ENCODE measurements around the gene FAM111A.
"Not testable (repeated sequence)": the region's sequence is repeated elsewhere in the genome, so short reads cannot be mapped to it uniquely, and the experiment has no call there.

FAM111A gene, protein sequence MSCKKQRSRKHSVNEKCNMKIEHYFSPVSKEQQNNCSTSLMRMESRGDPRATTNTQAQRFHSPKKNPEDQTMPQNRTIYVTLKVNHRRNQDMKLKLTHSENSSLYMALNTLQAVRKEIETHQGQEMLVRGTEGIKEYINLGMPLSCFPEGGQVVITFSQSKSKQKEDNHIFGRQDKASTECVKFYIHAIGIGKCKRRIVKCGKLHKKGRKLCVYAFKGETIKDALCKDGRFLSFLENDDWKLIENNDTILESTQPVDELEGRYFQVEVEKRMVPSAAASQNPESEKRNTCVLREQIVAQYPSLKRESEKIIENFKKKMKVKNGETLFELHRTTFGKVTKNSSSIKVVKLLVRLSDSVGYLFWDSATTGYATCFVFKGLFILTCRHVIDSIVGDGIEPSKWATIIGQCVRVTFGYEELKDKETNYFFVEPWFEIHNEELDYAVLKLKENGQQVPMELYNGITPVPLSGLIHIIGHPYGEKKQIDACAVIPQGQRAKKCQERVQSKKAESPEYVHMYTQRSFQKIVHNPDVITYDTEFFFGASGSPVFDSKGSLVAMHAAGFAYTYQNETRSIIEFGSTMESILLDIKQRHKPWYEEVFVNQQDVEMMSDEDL

DNA sequence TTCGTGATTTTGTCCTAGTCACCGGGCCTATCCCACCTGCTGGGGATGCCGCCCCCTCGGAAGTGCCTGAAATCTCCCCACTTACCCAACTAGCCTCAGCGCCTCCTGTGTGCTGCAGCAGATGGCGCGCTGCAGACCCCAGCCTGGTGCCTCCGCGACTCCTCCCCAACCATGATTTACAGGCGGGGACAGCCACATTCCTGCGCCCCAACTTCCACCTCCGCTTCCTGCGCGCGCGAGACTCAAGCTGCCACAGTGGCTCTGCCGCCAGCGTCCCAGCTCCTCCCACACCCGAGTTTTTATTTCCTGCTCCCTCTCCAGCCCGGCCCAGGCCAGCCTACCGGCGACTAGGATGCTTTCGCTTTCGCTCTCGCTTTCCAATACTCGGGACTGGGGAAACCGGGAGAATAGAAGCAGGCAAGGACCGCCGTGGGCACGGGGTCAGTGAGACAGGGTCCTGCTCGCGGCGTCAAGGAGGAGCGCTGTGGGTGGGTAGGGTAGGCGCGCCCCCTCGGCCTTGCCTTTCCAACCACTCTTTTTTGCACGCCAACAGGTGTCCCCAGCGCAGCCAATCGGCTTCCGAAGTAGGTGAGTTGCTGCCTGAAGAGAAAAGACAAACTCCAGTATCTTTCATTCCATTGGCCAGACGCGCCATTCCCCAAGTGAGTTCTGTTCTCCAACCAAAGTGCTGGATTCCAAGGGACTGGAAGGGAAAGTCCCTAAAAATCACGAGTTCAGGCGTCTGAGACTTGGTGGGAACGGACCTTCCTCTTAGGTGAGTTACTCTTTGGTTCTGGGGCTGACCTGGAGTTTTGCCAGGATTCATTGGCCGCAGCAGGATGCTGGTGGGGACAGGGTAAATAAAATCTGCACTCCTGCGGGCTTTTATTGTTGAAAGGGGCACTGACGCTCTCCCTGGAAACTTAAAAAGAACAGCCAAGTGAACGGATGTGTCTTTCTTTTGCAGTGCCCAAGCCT, at the start of gene FAM111A:
TSS of gene FAM111A (plus strand) at position 327 of the 978 bp plus-strand sequence. CDS start 6,017 bp downstream, outside the sequence.
- peak; percentile 80 to 82 for DNase-seq

DNA sequence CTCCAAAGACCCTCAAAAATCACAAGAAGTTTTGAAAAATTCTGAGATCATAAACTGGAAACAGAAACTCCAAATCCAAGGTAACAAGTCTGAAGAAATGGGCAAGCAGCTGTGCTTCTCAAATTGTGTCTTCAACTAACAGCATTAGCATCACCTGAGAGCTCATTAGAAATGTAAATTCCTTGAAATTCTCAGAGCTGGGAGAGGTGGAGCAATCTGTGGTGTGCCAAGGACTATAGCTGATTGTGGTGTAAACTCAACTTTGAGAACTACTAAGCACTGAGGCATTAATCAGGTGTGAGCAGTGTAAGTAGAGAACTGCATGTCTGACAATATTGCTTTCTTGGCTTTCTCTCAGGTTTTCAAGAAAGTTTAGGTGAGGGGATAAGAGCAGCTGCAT, 49.1 kb upstream of the FAM111A start:
- DNase-seq, result not testable (repeated sequence)

DNA sequence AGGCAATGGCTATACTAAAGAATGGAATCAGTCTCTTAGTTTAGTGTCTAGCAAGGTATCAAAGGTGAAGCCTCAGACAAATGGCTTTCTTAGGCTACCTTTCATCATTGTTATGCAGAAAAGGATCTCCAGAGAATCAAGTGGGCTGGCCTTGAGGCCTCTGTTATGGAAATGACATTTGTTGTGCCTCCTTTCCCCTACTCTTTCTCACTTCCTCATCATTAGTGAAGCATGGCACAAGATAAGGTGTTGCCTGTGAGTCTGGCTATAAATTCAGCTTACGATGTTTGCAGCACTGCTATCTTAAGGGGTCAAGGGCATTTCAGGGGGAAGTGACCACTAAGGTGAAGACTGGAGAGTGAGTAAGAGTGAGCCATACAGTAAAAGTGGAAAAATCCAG, 47.4 kb upstream of the FAM111A start:
- DNase-seq, result not testable (repeated sequence)

DNA sequence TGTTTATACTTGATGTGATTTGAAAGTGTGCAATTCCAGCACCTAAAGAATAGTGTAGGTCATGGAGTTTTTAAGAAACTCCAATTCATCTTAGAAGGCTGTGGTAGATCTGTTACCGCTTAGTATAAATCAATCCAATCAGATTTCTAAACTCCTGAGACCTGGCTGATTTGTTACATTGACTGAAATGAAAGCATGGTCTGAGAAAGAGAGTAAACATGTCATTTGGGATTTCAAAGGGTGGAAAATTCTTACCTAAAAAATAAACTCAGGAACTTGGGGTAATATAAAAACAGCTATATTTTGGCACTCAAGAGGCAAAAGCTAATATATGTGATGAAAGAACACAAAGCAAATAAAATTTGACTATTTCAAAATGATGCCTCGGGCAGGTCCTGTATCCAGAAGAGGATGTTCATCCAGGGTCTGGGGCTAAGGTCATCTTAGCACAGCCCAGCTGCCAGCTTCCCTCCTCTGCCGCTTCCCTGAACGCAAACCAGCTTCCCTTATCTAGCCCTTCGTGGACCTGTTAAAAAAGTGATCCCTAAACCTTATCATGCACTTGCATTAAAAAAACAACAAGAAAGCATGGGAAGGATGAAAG, 46.6 kb upstream of the FAM111A start:
- DNase-seq, result not testable (repeated sequence)

DNA sequence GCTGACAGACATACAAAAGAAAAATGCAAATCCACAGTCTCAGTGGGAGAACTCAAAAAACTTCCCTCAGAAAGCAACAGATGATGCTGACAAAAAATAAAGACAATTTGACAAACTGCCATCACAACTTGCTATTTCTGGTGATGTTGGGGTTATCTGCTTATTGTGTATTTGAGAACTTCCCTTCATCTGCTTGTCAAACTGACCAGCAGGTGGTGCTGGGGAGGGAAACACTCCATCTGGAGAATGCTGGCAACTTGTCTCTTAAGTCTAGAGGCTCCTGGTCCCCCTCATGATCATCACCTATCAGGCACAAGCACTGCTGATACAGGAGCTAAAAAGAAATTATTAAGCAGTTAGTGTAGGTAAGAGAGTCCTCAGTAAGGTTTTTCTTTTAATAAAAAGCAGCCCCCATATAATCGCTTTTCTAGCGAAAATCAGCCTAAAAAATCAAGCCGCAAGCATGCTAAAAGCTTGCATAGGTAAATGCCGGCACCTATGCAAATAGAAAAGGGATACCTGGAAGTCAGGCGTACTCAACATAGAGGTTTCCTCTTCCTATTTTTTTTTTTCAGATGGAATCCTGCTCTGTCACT, 45.4 kb upstream of the FAM111A start:
- peak; percentile 65 to 68 for DNase-seq

DNA sequence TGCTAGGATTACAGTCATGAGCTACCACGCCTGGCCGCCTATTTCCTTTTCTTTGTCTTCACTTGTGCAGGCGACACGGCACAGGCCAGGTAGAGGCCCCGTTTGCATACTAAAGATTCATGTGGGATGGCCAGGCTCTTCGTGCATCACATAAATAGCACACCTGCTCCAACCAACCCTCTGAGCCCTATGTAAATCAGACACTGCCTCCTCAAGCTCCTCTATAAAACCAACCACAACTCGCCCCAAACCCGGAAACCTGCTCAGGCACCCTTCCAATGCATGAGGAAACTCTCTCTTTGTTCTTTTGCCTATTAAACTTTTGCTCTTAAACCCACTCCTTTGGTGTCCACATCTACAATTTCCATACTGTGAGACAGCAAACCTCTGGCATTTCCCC, 44.7 kb upstream of the FAM111A start:
- not testable (repeated sequence) for DNase-seq

DNA sequence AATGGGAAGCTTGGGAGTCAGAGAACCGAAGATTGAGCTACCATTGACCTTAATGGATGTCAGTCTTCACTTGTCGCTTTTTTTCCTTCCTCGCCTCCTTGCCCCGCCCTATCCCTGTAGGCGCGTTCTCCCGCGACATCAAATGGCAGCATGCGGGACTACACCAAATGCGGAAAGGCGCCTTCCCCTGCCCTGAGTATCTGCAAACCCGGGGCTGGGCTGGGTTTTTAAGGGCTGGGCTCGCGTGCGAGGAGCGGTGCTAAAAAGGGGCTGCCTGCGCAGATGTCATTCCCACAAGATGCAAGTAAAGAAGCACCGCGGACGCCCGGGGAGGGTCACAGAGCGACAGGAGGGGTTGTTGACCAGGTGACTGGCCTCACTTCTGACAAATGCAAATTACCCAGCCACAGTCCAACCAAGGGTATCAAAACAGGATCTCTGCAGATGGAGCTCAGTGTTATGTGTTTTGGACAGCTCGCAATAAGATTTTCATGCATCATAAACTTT, 40.3 kb upstream of the FAM111A start:
- DNase-seq, result peak; percentile 44 to 46

DNA sequence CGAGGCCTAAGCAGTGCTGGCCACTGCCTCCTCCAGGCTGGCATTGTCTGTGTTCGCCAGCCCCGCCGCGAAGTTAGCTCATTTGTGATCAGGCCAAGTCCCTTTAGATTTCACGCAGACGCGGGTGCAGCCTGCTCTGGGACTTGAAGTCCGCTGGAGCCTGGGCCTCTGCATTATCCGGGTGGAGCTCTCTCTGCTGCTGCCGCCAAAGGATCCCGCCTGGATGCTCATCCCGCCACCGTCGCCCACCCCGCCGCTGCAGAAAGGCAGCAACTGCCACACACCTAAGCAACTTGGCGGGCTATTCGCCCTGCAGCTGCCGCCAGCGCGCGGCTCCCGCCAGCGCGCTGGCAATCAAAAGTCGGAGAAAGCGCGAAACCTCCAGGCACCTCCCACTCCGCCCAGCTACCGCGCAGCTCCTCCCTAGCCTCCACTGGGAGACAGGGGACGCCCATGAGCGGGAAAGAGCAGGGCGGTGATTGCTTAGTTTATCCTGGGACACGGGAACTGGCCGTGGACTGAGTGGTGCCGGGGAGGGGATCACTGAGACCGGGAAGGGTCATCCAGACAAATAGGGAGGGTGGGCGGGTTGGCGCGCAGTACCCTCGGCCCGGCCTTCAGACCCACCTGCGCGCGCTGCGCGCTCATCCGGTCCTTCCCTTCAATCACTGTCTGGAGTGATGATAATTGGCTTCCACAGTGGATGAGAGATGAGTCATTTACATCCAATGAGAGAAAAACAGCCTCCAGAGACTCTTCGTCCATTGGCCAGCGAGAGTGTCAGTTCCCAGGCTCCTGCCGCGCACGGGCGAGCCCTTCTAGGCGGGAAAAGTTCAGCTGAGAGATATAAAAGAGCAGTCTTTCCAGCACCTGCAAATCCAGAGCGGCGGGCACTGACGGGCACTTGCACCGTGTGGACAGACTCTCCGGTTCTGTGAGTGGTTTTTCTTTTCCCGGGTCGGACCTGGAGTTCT, 36.0 kb upstream of the FAM111A start, which contains the start of gene FAM111B:
TSS of gene FAM111B (plus strand) at position 875 of the 974 bp plus-strand sequence. CDS start 2,389 bp downstream, outside the sequence.
- DNase-seq, result peak; percentile 42 to 46

DNA sequence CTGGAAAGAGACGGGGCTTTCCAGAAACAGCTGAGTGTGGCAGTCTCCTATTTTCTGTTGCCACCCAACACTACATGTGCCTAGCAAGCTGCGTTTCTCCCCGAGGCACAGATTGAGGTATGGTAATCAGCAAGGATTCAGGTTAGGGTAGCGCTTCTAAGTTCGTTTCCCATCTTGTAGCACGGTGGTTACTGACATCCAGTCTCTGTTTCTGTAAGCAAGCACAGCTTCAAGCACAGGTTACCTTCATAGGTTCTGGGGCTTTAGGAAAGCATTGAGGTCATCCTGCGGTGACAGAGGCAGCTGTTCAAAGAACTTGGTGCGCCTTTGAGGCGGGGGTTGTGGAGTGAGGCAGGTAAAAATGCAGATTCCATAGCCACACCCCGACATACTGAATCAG, 34.9 kb upstream of the FAM111A start:
- not testable (repeated sequence) for DNase-seq

DNA sequence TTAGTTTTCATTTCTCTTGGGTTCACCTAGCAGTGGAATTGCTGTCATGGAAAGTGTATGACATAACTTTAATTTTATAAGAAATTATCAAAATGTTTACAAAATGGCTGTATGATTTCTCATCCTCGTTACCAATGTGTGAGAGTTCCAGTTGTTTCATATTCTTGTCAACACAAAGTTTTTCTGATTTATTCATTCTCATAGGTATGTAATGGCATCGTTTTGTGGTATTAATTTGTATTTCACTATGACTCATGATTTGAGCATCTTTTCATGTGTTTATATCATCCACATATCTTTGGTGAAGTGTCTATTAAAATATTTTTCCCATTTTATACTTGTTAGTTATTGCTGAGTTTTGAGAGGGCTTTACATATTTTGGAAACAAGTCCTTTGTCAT, 30.2 kb upstream of the FAM111A start:
- DNase-seq, result no peak

DNA sequence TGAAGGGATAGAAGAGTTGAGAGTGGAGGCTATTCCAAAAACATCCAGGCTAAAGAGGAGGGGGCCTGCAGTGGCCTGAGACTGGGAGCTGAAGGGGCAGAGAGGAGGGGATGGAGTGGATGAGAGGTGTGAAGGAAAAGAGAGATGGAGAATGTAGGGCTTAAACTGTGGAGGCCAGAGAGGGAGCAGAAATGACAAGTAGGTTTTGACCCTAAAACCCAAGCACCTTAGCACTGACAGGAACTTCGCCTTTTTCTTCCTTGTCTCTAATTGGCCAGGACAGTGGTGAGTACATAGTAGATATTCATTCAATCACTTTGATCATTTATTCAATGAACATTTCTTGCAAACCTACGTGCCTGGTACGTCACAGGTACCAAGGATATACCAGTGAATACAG, 28.3 kb upstream of the FAM111A start:
- DNase-seq, result no peak

DNA sequence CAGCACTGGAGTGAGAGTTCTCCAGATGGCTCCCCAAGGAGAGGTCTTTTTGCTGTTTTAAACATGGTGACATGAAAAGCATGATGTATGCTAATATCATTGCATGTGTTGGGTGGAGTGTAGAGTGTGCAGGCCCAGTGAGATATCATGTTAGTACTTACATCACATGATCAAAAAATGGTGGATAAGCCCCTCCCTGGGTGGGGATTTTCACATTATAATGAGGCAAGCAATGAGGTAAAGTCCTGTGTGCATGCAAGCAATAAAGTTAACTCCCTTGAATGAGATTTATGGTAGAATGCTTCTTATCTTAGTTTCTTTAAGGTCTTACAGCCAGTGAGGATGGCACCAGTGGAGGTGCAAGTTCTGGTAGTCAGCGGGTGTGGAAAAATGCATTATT, 27.1 kb upstream of the FAM111A start:
- DNase-seq, result no peak

DNA sequence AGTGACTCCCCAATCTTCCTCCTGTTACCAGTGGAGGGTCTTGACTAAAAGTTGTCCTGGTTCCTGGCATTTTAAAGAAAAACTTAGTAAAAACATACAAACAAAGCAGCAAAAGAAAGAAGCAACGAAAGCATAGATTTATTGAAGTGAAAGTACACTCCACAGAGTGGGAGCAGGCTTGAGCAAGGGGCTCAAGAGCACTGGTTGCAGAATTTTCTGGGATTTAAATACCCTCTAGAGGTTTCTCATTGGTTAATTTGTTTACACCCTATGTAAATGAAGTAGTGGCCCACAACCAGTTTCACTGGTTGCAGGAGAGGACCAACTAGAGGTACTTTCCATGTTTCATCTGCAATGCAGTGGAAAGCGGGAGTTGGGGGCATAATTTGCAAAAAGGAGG, 24.9 kb upstream of the FAM111A start:
- no peak for DNase-seq

DNA sequence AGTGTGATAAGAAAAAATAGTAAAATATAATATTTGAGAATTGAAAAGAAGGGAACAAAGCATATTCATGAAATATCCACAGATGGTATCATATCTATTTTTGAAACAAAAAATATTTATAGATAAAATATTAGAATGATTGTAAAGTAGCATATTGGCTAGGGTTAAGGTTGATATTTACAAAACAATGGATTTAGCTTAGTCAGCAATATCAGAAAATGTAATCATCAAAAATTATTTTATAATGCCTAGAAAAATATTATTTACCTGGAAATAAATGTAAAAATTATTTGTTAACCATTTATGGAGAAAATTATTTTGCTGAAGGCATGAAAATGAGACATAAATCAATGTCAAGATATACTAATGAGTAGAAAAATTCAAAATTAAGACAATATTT, 22.8 kb upstream of the FAM111A start:
- DNase-seq, result no peak

DNA sequence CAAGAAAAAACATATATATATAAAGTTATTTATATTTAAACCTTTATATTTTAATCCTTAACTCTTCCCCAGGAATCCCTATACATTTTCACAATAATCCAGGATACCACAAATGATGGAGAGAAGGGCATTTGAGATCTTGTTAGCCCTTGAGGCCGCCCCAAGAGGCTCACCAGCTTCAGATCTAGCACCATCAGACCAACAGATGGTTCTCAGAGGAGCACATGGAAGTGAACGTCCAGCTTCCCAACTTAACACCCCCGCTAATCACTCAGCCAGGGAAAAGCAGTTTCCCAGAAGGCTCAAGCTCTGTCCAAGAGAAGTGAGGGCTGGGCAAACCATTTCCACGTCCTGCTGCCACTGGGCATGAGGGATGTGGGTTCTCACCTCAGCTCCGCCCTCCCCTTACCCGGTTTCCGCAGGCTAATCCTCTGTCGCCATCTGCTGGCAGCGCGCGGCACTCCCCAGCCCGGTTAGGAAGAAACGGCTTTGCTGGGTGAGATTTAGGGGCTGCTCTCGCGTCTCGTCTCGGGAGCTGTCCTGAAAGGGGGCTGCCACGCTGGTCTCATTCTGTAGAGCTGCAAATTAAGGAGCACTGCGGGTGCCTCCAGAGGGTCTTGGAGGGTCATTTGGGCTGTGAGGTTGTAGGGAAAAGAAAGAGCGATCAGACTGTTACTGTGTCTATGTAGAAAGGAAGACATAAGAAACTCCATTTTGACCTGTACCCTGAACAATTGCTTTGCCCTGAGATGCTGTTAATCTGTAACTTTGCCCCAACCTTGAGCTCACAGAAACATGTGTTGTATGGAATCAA, 6.8 kb upstream of the FAM111A start:
- DNase-seq, result peak; percentile 85 to 89

DNA sequence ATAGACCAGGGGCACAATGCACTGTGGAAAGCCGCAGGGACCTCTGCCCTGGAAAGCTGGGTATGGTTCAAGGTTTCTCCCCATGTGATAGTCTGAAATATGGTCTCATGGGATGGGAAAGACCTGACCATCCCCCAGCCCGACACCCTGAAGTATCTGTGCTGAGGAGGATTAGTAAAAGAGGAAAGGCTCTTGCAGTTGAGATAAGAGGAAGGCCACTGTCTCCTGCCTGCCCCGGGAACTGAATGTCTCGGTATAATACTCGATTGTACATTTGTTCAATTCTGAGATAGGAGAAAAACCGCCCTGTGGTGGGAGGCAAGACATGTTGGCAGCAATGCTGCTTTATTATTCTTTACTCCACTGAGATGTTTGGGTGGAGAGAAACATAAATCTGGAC, 6.1 kb upstream of the FAM111A start:
- not testable (repeated sequence) for DNase-seq

DNA sequence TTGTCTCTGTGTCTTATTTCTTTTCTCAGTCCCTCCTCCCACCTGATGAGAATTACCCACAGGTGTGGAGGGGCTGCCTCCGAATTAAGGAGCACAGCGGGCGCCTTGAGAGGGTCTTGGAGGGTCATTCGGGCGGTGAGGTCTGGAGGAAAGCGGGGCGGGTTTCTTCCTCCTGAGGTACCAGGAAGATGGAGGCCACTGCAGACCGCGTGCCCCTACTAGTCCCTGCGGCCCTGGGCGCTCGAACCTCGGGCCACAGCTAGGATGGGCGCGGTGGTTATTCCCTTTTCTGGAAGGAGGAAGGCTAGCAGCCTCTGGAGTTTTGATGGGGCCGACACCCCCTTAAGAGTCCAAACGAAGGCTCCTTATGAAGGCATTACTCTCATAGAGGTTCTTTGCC, 5.5 kb upstream of the FAM111A start:
- DNase-seq, result no peak

DNA sequence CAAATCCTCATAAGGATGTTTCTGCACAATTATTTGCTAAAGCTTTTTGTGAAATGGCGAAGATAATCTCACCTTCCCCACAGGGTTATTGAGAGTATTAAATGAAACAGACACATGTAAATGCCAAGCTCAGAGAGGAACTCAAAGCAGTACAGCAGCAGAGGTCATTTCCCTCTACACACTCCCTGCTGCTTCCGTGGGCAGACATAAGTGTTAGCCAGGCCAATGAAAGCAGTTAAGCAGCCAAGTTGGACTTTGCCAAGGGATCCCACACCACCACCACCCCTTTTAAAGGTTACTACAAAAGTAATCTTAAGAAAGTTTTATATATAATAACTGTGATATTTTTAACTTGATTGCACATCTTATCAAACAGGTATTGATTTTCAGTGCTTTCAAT, 4.0 kb upstream of the FAM111A start:
- no peak for DNase-seq

DNA sequence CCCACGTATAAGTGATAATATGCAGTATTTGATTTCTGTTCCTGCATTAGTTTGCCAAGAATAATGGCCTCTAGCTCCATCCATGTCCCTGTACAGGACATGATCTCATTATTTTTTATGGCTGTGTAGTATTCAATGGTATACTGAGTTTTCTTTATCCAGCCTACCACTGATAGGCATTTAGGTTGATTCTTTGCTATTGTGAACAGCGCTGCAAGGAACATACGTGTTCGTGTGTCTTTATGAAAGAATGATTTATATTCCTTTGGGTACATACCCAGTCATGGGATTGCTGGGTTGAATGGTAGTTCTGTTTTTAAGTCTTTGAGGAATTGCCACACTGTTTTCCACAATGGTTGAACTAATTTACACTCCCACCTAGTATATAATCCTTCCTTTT, 1.5 kb upstream of the FAM111A start:
- DNase-seq, result no peak
